AG04450 (cell line): Measurements from ENCODE around the gene TMEM131. TPM values are rescaled to one million over a fixed set of nuclear protein-coding genes. Genes with fewer than 3 reads are reported as not detected.
"Not testable (repeated sequence)": the region's sequence is repeated elsewhere in the genome, so short reads cannot be mapped to it uniquely, and the experiment has no call there.

Experiments
- CTCF ChIA-PET: fragments of 300-600, 350-600 bp; formaldehyde crosslinking; extraction: SDS; loops from one replicate; lab custom pipeline; 2022; ENCODE audit warnings: antibody characterized with exemption, inconsistent platforms; lab: Charles Lee
- POLR2A ChIA-PET: fragments of 350-600 bp; formaldehyde crosslinking; extraction: SDS; loops from one replicate; lab custom pipeline; 2021; ENCODE audit warnings: antibody characterized with exemption, inconsistent platforms; lab: Yijun Ruan, JAX
- DNase-seq: peaks from one replicate; pipeline ENCODE4 v3.0.0-alpha.2; 2011; ENCODE audit warnings: low read depth, low spot score
- H3K27ac ChIP-seq: one replicate; pipeline ENCODE4 v1.5.1; 2012; ENCODE audit warnings: low read depth, low read length, control low read depth
- H3K27me3 ChIP-seq: one replicate; pipeline ENCODE4 v1.6.0; 2012; ENCODE audit warnings: low read length; ENCODE audit not compliant: control insufficient read depth, insufficient read depth
- H3K4me3 ChIP-seq: 2 replicates; pipeline ENCODE4 v1.5.1; 2011; ENCODE audit warnings: mild to moderate bottlenecking, low read depth, low read length, control low read depth
- H3K9me3 ChIP-seq: 2 replicates; pipeline ENCODE4 v1.5.1; 2012; ENCODE audit warnings: low read length; ENCODE audit not compliant: control insufficient read depth, insufficient read depth
- CTCF ChIP-seq: IDR thresholded peaks from 2 replicates; pipeline ENCODE4 v1.5.1; 2011; ENCODE audit warnings: low read depth, low read length, control low read depth, inconsistent platforms
- polyA minus RNA-seq: library from RNA; depleted of rRNA, polyadenylated mRNA; stranded (reverse); fragments of >200 nt; gene quantifications from 2 replicates; pipeline ENCODE4 v1.2.3, GENCODE V29; 2011; rRNA and poly(A)+ RNA removed
- polyA plus RNA-seq: library from polyadenylated mRNA; depleted of rRNA; stranded (reverse); fragments of >200 nt; gene quantifications from 2 replicates; pipeline ENCODE4 v1.2.3, GENCODE V29; 2011; rRNA removed

TMEM131 gene
- 23.0 and 24.4 TPM in 2 replicates for polyA plus RNA-seq
- polyA minus RNA-seq, result 37.9 and 40.7 TPM in 2 replicates

GRCh38 chr2:97995734-97996624, at the start of gene TMEM131:
Gene TMEM131, minus strand, starts transcription at chr2:97995948. Its CDS starts 286 bp downstream, at chr2:97995662.
- DNase-seq, result peak; percentile 75
- Histone ChIP-seq H3K9me3 (no peaks in the 10 kb centered on the region; the same call in 1 of the 2 replicates), H3K4me3 (peak within 1 kb of the TSS; percentile 87), H3K27ac (peak within 1 kb of the TSS; percentile 83), H3K27me3 (peaks cover 2% of the 10 kb centered on the region)
- ChIA-PET CTCF (interaction anchor here (0.5 to 1.9 kb wide), 2 partner anchors 189 to 286 kb away, joined by 5 to 8 read pairs; no protein-coding TSS in a partner anchor), POLR2A (interaction anchor here (0.5 to 1.1 kb wide), 3 partner anchors 33 to 126 kb away, joined by 3 to 5 read pairs (median 3); no protein-coding TSS in a partner anchor)
- no peak for TF ChIP-seq CTCF

GRCh38 chr2:98044730-98045129, 49.0 kb upstream of the TMEM131 start:
- H3K27me3 ChIP-seq, POLR2A ChIA-PET: not testable (repeated sequence)

GRCh38 chr2:98043101-98043500, 47.4 kb upstream of the TMEM131 start:
- DNase-seq, result no peak
- no peak overlapping the region for H3K4me3 ChIP-seq
- H3K27ac ChIP-seq, result no peak overlapping the region
- H3K9me3 ChIP-seq, result no peaks in the 10 kb centered on the region
- ChIA-PET POLR2A (no interaction called here), CTCF (no interaction called here)
- no peak for TF ChIP-seq CTCF
- H3K27me3 ChIP-seq, result no peaks in the 10 kb centered on the region

More at GRCh38 chr2:98044730-98045129, 49.0 kb upstream of the TMEM131 start:
- H3K9me3 ChIP-seq, DNase-seq, H3K4me3 ChIP-seq, CTCF ChIA-PET, H3K27ac ChIP-seq: not testable (repeated sequence)

GRCh38 chr2:98040331-98040939, 44.7 kb upstream of the TMEM131 start:
- no peak overlapping the region for H3K27ac ChIP-seq
- TF ChIP-seq CTCF, result no peak
- H3K9me3 ChIP-seq, result no peaks in the 10 kb centered on the region
- DNase-seq, result no peak
- no peak overlapping the region for H3K4me3 ChIP-seq
- H3K27me3 ChIP-seq, result peaks cover 11% of the 10 kb centered on the region
- CTCF ChIA-PET, result no interaction called here
- POLR2A ChIA-PET, result no interaction called here

GRCh38 chr2:98039085-98039756, 43.5 kb upstream of the TMEM131 start:
- POLR2A ChIA-PET, result no interaction called here
- CTCF ChIA-PET, result no interaction called here

More at GRCh38 chr2:98039085-98039756, 43.5 kb upstream of the TMEM131 start:
- TF ChIP-seq CTCF, result no peak
- H3K27me3 ChIP-seq, result peaks cover 11% of the 10 kb centered on the region
- H3K27ac ChIP-seq, result no peak overlapping the region
- H3K9me3 ChIP-seq, result no peaks in the 10 kb centered on the region
- no peak overlapping the region for H3K4me3 ChIP-seq
- no peak for DNase-seq
